Measurements from ENCODE around the gene ATG4C.
"Not testable (repeated sequence)": the region's sequence is repeated elsewhere in the genome, so short reads cannot be mapped to it uniquely, and the experiment has no call there.

- not testable (repeated sequence) for TF ChIP-seq CTCF, POLR2A (IDR thresholded peaks at IDR 0.05)
Measured at GRCh38 chr1:62768551-62768950, 15.4 kb upstream of the ATG4C start.
